H1 (cell line): ENCODE data around the gene SP7. TPM values are rescaled to one million over a fixed set of nuclear protein-coding genes. Genes with fewer than 3 reads are reported as not detected.

Experiments
- CTCF ChIA-PET: fragments of 300-600 bp; sonication (Branson Sonifier 250); formaldehyde crosslinking; loops from one replicate; lab custom pipeline; 2021; ENCODE audit not compliant: partially characterized antibody; lab: Charles Lee
- POLR2A ChIA-PET: fragments of 300-600 bp; sonication (Branson Sonifier 250); formaldehyde crosslinking; loops from one replicate; lab custom pipeline; 2021; ENCODE audit warnings: inconsistent platforms; ENCODE audit not compliant: partially characterized antibody; lab: Charles Lee
- DNase-seq, 2 experiments: peaks; one replicate each; pipeline versions ENCODE4 v3.0.0 to v3.0.0-alpha.2; 2010 to 2022; ENCODE audit warnings: low spot score in 2 of 2, low read depth in 1 of 2, mixed read lengths in 1 of 2
- FAIRE-seq: peaks from 2 replicates; lab custom pipeline; 2011; peaks lifted over from hg19 to GRCh38; lab: Jason Lieb, UNC
- H2AFZ ChIP-seq: 2 replicates; pipeline ENCODE4 v1.8.1; 2012; ENCODE audit warnings: low read length, inconsistent platforms
- H2AK5ac ChIP-seq: 2 replicates; pipeline ENCODE4 v1.6.1; 2013; ENCODE audit warnings: low read depth, low read length
- H2BK120ac ChIP-seq: replicated peaks from 2 replicates; pipeline ENCODE3; 2013; ENCODE audit warnings: low read depth, low read length, inconsistent platforms
- H2BK12ac ChIP-seq: 2 replicates; pipeline ENCODE4 v1.6.1; 2013; ENCODE audit warnings: low read depth, low read length
- H2BK15ac ChIP-seq: 2 replicates; pipeline ENCODE4 v1.6.1; 2013; ENCODE audit warnings: low read length
- H2BK20ac ChIP-seq: 2 replicates; pipeline ENCODE4 v1.6.1; 2013; ENCODE audit warnings: low read length
- H2BK5ac ChIP-seq: 2 replicates; pipeline ENCODE4 v1.6.1; 2013; ENCODE audit warnings: low read depth, low read length
- H3K14ac ChIP-seq: 2 replicates; pipeline ENCODE4 v1.6.1; 2013; ENCODE audit warnings: inconsistent platforms; ENCODE audit not compliant: insufficient read length
- H3K18ac ChIP-seq: 2 replicates; pipeline ENCODE4 v1.6.1; 2013; ENCODE audit warnings: low read length; ENCODE audit errors: extremely low read depth
- H3K23ac ChIP-seq: 2 replicates; pipeline ENCODE4 v1.6.1; 2013; ENCODE audit warnings: inconsistent platforms; ENCODE audit not compliant: insufficient read length
- H3K23me2 ChIP-seq: 2 replicates; pipeline ENCODE4 v1.6.1; 2013; ENCODE audit warnings: low read depth, low read length
- H3K27ac ChIP-seq: 2 replicates; pipeline ENCODE4 v1.6.1; 2011; ENCODE audit warnings: low read depth, low read length, inconsistent platforms
- H3K27me3 ChIP-seq, 4 experiments: replicated peaks in 1 of 4; 1 replicate in 1 of 4; 2 replicates in 3 of 4; pipeline versions ENCODE4 v1.6.1 to v1.8.1; 2011 to 2013; ENCODE audit warnings: low read length in 3 of 4, mild to moderate bottlenecking in 3 of 4, inconsistent platforms in 2 of 4, mixed read lengths in 2 of 4, moderate library complexity in 1 of 4; ENCODE audit not compliant: control insufficient read depth in 3 of 4, insufficient read depth in 3 of 4; ENCODE audit errors: extremely low read depth in 1 of 4
- H3K36me3 ChIP-seq, 4 experiments: 2 replicates each; pipeline versions ENCODE4 v1.6.1 to v1.8.1; 2011 to 2013; ENCODE audit warnings: mild to moderate bottlenecking in 4 of 4, low read length in 3 of 4, moderate library complexity in 2 of 4, control low read depth in 1 of 4, inconsistent platforms in 1 of 4; ENCODE audit not compliant: insufficient read depth in 4 of 4, control insufficient read depth in 2 of 4
- H3K4ac ChIP-seq: replicated peaks from 2 replicates; pipeline ENCODE3; 2013; ENCODE audit warnings: low read length, low read depth, mixed read lengths, inconsistent platforms; ENCODE audit not compliant: insufficient read length
- H3K4me1 ChIP-seq, 4 experiments: replicated peaks in 1 of 4; 1 replicate in 1 of 4; 2 replicates in 3 of 4; pipeline versions ENCODE4 v1.6.1 to v1.8.1; 2011 to 2013; ENCODE audit warnings: low read length in 3 of 4, inconsistent platforms in 2 of 4, mixed read lengths in 1 of 4; ENCODE audit not compliant: insufficient read depth in 4 of 4, control insufficient read depth in 3 of 4
- H3K4me2 ChIP-seq, 2 experiments: 2 replicates each; pipeline versions ENCODE4 v1.6.1 to v1.8.1; 2011 to 2013; ENCODE audit warnings: low read depth in 2 of 2, low read length in 2 of 2, control low read depth in 1 of 2, inconsistent platforms in 1 of 2, mild to moderate bottlenecking in 1 of 2; ENCODE audit not compliant: insufficient read depth in 1 of 2
- H3K4me3 ChIP-seq, 4 experiments: fragments of 200-600, 300-600 bp in 1 of 4; sonication (generic), shearing (Covaris generic), sonication (Bioruptor Twin) in 1 of 4; 2 replicates each; pipeline versions ENCODE4 v1.5.1 to v1.8.1; 2011 to 2016; ENCODE audit warnings: low read length in 4 of 4, low read depth in 3 of 4, control low read depth in 2 of 4, inconsistent platforms in 2 of 4, mild to moderate bottlenecking in 2 of 4, mixed read lengths in 1 of 4, moderate library complexity in 1 of 4; ENCODE audit not compliant: insufficient read depth in 2 of 4; ENCODE audit errors: extremely low read depth in 1 of 4
- H3K56ac ChIP-seq: replicated peaks from 2 replicates; pipeline ENCODE3; 2013; ENCODE audit warnings: low read depth, mild to moderate bottlenecking, mixed read lengths, low read length, inconsistent platforms; ENCODE audit not compliant: insufficient read length
- H3K79me1 ChIP-seq: 2 replicates; pipeline ENCODE4 v1.6.1; 2013; ENCODE audit warnings: low read depth, low read length, control low read depth
- H3K79me2 ChIP-seq, 2 experiments: 2 replicates each; pipeline versions ENCODE4 v1.6.1 to v1.8.1; 2012 to 2013; ENCODE audit warnings: low read length in 2 of 2, mild to moderate bottlenecking in 2 of 2, inconsistent platforms in 1 of 2; ENCODE audit not compliant: insufficient read depth in 2 of 2, control insufficient read depth in 1 of 2
- H3K9ac ChIP-seq, 4 experiments: replicated peaks in 1 of 4; 1 replicate in 1 of 4; 2 replicates in 3 of 4; pipeline versions ENCODE4 v1.6.1 to v1.8.1; 2011 to 2013; ENCODE audit warnings: low read depth in 3 of 4, low read length in 3 of 4, control low read depth in 2 of 4, mild to moderate bottlenecking in 2 of 4, moderate library complexity in 2 of 4, inconsistent platforms in 1 of 4; ENCODE audit errors: extremely low read depth in 1 of 4
- H3K9me3 ChIP-seq, 2 experiments: 2 replicates each; pipeline versions ENCODE4 v1.6.1 to v1.8.1; 2012 to 2013; ENCODE audit warnings: mild to moderate bottlenecking in 2 of 2, moderate library complexity in 2 of 2, control low read depth in 1 of 2, inconsistent platforms in 1 of 2, low read depth in 1 of 2, low read length in 1 of 2, mixed read lengths in 1 of 2; ENCODE audit not compliant: insufficient read depth in 2 of 2
- H4K20me1 ChIP-seq, 2 experiments: replicated peaks in 1 of 2; 2 replicates each; pipeline versions ENCODE3 to v1.8.1; 2011 to 2013; ENCODE audit warnings: inconsistent platforms in 2 of 2, low read length in 2 of 2, mild to moderate bottlenecking in 1 of 2; ENCODE audit not compliant: insufficient read depth in 2 of 2, control insufficient read depth in 1 of 2
- H4K5ac ChIP-seq: 2 replicates; pipeline ENCODE4 v1.6.1; 2013; ENCODE audit warnings: low read length, low read depth, mixed read lengths, inconsistent platforms; ENCODE audit not compliant: insufficient read length
- H4K8ac ChIP-seq: 2 replicates; pipeline ENCODE4 v1.8.0; 2013; ENCODE audit warnings: mild to moderate bottlenecking, moderate library complexity, low read length, inconsistent platforms; ENCODE audit not compliant: insufficient read depth; ENCODE audit errors: extremely low read depth
- H4K91ac ChIP-seq: replicated peaks from 2 replicates; pipeline ENCODE3; 2013; ENCODE audit warnings: low read length, mixed read lengths, inconsistent platforms; ENCODE audit not compliant: insufficient read length
- CHD1 ChIP-seq: IDR thresholded peaks from 2 replicates; pipeline ENCODE4 v1.6.1; 2012; ENCODE audit warnings: low read depth, low read length, improper control_type of control experiment
- TBP ChIP-seq: IDR thresholded peaks from 2 replicates; pipeline ENCODE4 v1.6.1; 2011; ENCODE audit warnings: low read depth, low read length, improper control_type of control experiment
- WGBS, 2 experiments: shearing (Covaris generic) in 1 of 2; methylation state at CpG; one replicate each; pipeline versions ENCODE4 v1.1.6 to v1.1.7; 2013 to 2015; ENCODE audit warnings: low lambda C conversion rate in 2 of 2, mixed read lengths in 2 of 2, inconsistent platforms in 1 of 2, low coverage in 1 of 2, missing lambda C conversion rate in 1 of 2; ENCODE audit not compliant: insufficient replicate concordance in 2 of 2, insufficient coverage in 1 of 2, insufficient read length in 1 of 2; ENCODE audit errors: extremely low coverage in 1 of 2, missing lambda C conversion rate in 1 of 2; 5-methylcytosine and 5-hydroxymethylcytosine counted together
- polyA plus RNA-seq, 7 experiments: library from polyadenylated mRNA; depleted of rRNA in 3 of 7; stranded (reverse) in 5 of 7; unstranded in 2 of 7; fragments of >200 nt in 5 of 7; fragments of 200-250 nt in 2 of 7; gene quantifications; 1 replicate in 5 of 7; 2 replicates in 1 of 7; 4 replicates in 1 of 7; pipeline versions ENCODE4 v1.2.1 to v1.2.3, GENCODE V29; 2011 to 2013; ENCODE audit warnings: missing spikeins in 2 of 7, mixed read lengths in 2 of 7
- total RNA-seq: library from RNA; stranded (reverse); fragmentation: NEBNext Ultra II Directional; extraction: Animal tissue kit (Norgen Biotek cat#: 25700); gene quantifications from 2 replicates; pipeline ENCODE4 v1.2.1, GENCODE V29; 2021

SP7 gene
- total and polyA plus RNA-seq, 2 of the 8 experiments (the other 6 are each of a cell fraction or from before 2014, with no cell fraction given), result 0.12 to 0.13 TPM

GRCh38 chr12:53355121-53355520, 19.0 kb upstream of the SP7 start:
- H3K79me1 ChIP-seq, result no peaks in the 10 kb centered on the region
- H3K27me3 ChIP-seq, result no peaks in the 10 kb centered on the region
- H2BK120ac ChIP-seq, result no peak overlapping the region
- no peak for DNase-seq
- H3K9me3 ChIP-seq, result no peaks in the 10 kb centered on the region
- no peaks in the 10 kb centered on the region for H3K4me1 ChIP-seq
- no peak overlapping the region for H2BK5ac ChIP-seq
- CTCF ChIA-PET, result interaction anchor here (0.9 to 21.3 kb wide), 8 partner anchors 26 to 92 kb away, joined by 3 to 381 read pairs (median 8); partner anchors contain the start of genes AAAS, AMHR2 and SP7
- H3K23me2 ChIP-seq, result no peaks in the 10 kb centered on the region
- H2AFZ ChIP-seq, result no peak overlapping the region
- H3K4me3 ChIP-seq, result no peak overlapping the region
- no peaks in the 10 kb centered on the region for H3K79me2 ChIP-seq
- TF ChIP-seq TBP, result no peak
- TF ChIP-seq CHD1, result no peak
- POLR2A ChIA-PET, result interaction anchor here (1.3 to 2.3 kb wide), 3 partner anchors 10 to 24 kb away, joined by 3 to 8 read pairs (median 3); partner anchors contain the start of gene SP1
- H4K20me1 ChIP-seq, result no peaks in the 10 kb centered on the region
- no peak overlapping the region for H3K23ac ChIP-seq
- no peak for FAIRE-seq
- H4K8ac ChIP-seq, result no peak overlapping the region
- H2BK20ac ChIP-seq, result no peak overlapping the region
- 91% methylated on average over 3 of the region's 3 CpGs; no CpG with 5 or more reads in 1 of the 2 experiments for whole genome bisulfite sequencing, 2 experiments
- no peak overlapping the region for H3K9ac ChIP-seq
- H3K56ac ChIP-seq, result no peak overlapping the region
- H3K27ac ChIP-seq, result no peak overlapping the region
- H4K5ac ChIP-seq, result no peak overlapping the region
- no peak overlapping the region for H3K4ac ChIP-seq
- no peak overlapping the region for H2BK12ac ChIP-seq
- no peak overlapping the region for H3K18ac ChIP-seq
- H3K14ac ChIP-seq, result no peak overlapping the region
- H2AK5ac ChIP-seq, result no peak overlapping the region
- H4K91ac ChIP-seq, result no peak overlapping the region
- H2BK15ac ChIP-seq, result 0 out of 2 replicates have a peak overlapping the region, but pooled peaks have one; percentile 61
- no peak overlapping the region for H3K4me2 ChIP-seq
- no peaks in the 10 kb centered on the region for H3K36me3 ChIP-seq
